GM12891 (cell line): ENCODE measurements around the gene CLIC6.

ENCODE experiments used
- PAX5 ChIP-seq: IDR thresholded peaks from 2 replicates; pipeline ENCODE4 v1.6.1; 2011; ENCODE audit warnings: low read length, moderate library complexity, mild to moderate bottlenecking; ENCODE audit not compliant: insufficient read depth, severe bottlenecking
- POLR2A ChIP-seq: IDR thresholded peaks from 2 replicates; pipeline ENCODE4 v1.6.1; 2011; ENCODE audit warnings: low read depth, low read length, control low read depth
- POLR2AphosphoS5 ChIP-seq: IDR thresholded peaks from 2 replicates; pipeline ENCODE4 v1.6.1; 2011; ENCODE audit warnings: low read depth, low read length, control low read depth
- POU2F2 ChIP-seq: IDR thresholded peaks from 2 replicates; pipeline ENCODE4 v1.6.1; 2011; ENCODE audit warnings: low read depth, mild to moderate bottlenecking, control low read depth, low read length, moderate library complexity
- SPI1 ChIP-seq: IDR thresholded peaks from 2 replicates; pipeline ENCODE4 v1.6.1; 2011; ENCODE audit warnings: low read depth, low read length, control low read depth
- TAF1 ChIP-seq: IDR thresholded peaks from 2 replicates; pipeline ENCODE4 v1.6.1; 2011; ENCODE audit warnings: low read depth, low read length, control low read depth

GRCh38 chr21:34648739-34649297 lies 20.0 kb upstream of the CLIC6 start:
- no peak for TF ChIP-seq POLR2A
- TF ChIP-seq TAF1 = no peak
- TF ChIP-seq POLR2AphosphoS5 = no peak
- no peak for TF ChIP-seq SPI1
- TF ChIP-seq PAX5 = no peak
- TF ChIP-seq POU2F2 = no peak
